ENCODE results near the gene ITGAD. TPM values are rescaled to one million over a fixed set of nuclear protein-coding genes. Genes with fewer than 3 reads are reported as not detected.

Gene ITGAD
- total and polyA plus RNA-seq, 2 experiments from 2014 or later, result not detected

GRCh38 chr16:31373235-31373634, 19.9 kb upstream of the ITGAD start:
- H4K20me1 ChIP-seq (replicated peaks; ENCODE audit: insufficient read depth), result no peaks in the 10 kb centered on the region
- TF ChIP-seq CREB1 (CRISPR knock-in tag; IDR thresholded peaks at IDR 0.05; ENCODE audit: low read depth) (no peak), ZNF114 (CRISPR knock-in tag; IDR thresholded peaks at IDR 0.05) (no peak), CTCF (conservative IDR thresholded peaks at IDR 0.05; ENCODE audit: low read depth in 2 of 2) (no peak), REST (IDR thresholded peaks at IDR 0.05; ENCODE audit: unreplicated experiment) (no peak), JUNB (IDR thresholded peaks at IDR 0.05; ENCODE audit: unreplicated experiment) (no peak), EZH2phosphoT487 (IDR thresholded peaks at IDR 0.05; ENCODE audit: unreplicated experiment) (no peak), STAT1 (IDR thresholded peaks at IDR 0.05; ENCODE audit: unreplicated experiment) (no peak), ETS1 (IDR thresholded peaks at IDR 0.05) (no peak), ZNF462 (CRISPR knock-in tag; IDR thresholded peaks at IDR 0.05) (no peak), EZH2 (IDR thresholded peaks at IDR 0.05; ENCODE audit: low read depth, unreplicated experiment) (no peak), ZNF331 (CRISPR knock-in tag; IDR thresholded peaks at IDR 0.05; ENCODE audit: low read depth) (no peak), NANOG (IDR thresholded peaks at IDR 0.05; ENCODE audit: borderline replicate concordance) (no peak), POLR2AphosphoS5 (IDR thresholded peaks at IDR 0.05; ENCODE audit: low read depth) (no peak)
- no peaks in the 10 kb centered on the region for H3K9me2 ChIP-seq (ENCODE audit: insufficient read depth)
- no peak overlapping the region for H3K4me3 Mint-ChIP-seq
- DNase-seq (ENCODE audit: low spot score) (no peak), ATAC-seq (no peak)
- H2AFZ ChIP-seq, result no peak overlapping the region
- H3K9me3 Mint-ChIP-seq, result peaks cover 16% of the 10 kb centered on the region
- H3K4me3 ChIP-seq, result no peak overlapping the region
- H3K4me1 ChIP-seq (ENCODE audit: insufficient read depth), result no peaks in the 10 kb centered on the region
- H3K36me3 Mint-ChIP-seq (ENCODE audit: low read depth), result no peaks in the 10 kb centered on the region
- H3K27ac ChIP-seq (ENCODE audit: low read depth), result no peak overlapping the region
- H3K27ac Mint-ChIP-seq, result no peak overlapping the region
- no peaks in the 10 kb centered on the region for H3F3A ChIP-seq (replicated peaks; ENCODE audit: low read depth)
- no peaks in the 10 kb centered on the region for H3K4me1 Mint-ChIP-seq
- H3K27me3 Mint-ChIP-seq (ENCODE audit: insufficient read depth, low read depth, poor library complexity), result peaks cover 7% of the 10 kb centered on the region
- no peaks in the 10 kb centered on the region for H3K27me3 ChIP-seq (ENCODE audit: insufficient read depth)
- H3K36me3 ChIP-seq (ENCODE audit: insufficient read depth), result no peaks in the 10 kb centered on the region
- H3K4me2 ChIP-seq, result no peak overlapping the region
- no peaks in the 10 kb centered on the region for H3K79me2 ChIP-seq (replicated peaks; ENCODE audit: insufficient read depth)

All from GM23338 (cell line).